HepG2 (cell line): ENCODE data around the gene EPC1.

Source experiments
- BRD4 ChIP-seq: sonication (generic); formaldehyde crosslinking; IDR thresholded peaks from 2 replicates; pipeline ENCODE4 v1.4.0; 2020; ENCODE audit warnings: missing genetic modification reagents
- CTCF ChIP-seq: sonication (generic); formaldehyde crosslinking; IDR thresholded peaks from 2 replicates; pipeline ENCODE4 v1.5.0; 2020; ENCODE audit warnings: mild to moderate bottlenecking, missing genetic modification reagents, moderate library complexity
- FOXM1 ChIP-seq: sonication (generic); formaldehyde crosslinking; IDR thresholded peaks from 2 replicates; pipeline ENCODE4 v1.5.0; 2020; ENCODE audit warnings: missing genetic modification reagents
- MXI1 ChIP-seq: IDR thresholded peaks from 3 replicates; pipeline ENCODE4 v1.6.1; 2012; ENCODE audit warnings: low read depth, low read length, inconsistent platforms, borderline replicate concordance
- NFKBIZ ChIP-seq: IDR thresholded peaks from 2 replicates; pipeline ENCODE4 v1.6.1; 2018; ENCODE audit warnings: missing genetic modification reagents, missing compliant biosample characterization
- POLR2A ChIP-seq, 2 experiments: IDR thresholded peaks; 2 replicates each; pipeline ENCODE4 v1.6.1; 2011; ENCODE audit warnings: low read depth in 2 of 2, low read length in 2 of 2, mild to moderate bottlenecking in 1 of 2, moderate library complexity in 1 of 2; ENCODE audit not compliant: insufficient read depth in 1 of 2
- SMC3 ChIP-seq: IDR thresholded peaks from 2 replicates; pipeline ENCODE4 v1.6.1; 2011; ENCODE audit warnings: low read length, improper control_type of control experiment
- YY1 ChIP-seq: IDR thresholded peaks from 2 replicates; pipeline ENCODE4 v1.6.1; 2011; ENCODE audit warnings: low read length, low read depth, moderate library complexity, mild to moderate bottlenecking; ENCODE audit not compliant: insufficient read depth, insufficient replicate concordance
- ZNF614 ChIP-seq: IDR thresholded peaks from 2 replicates; pipeline ENCODE4 v1.6.1; 2018; ENCODE audit warnings: missing biosample characterization, missing genetic modification reagents, inconsistent platforms, borderline replicate concordance
- ZNF670 ChIP-seq: sonication (generic); formaldehyde crosslinking; IDR thresholded peaks from 2 replicates; pipeline ENCODE4 v1.8.0; 2022; ENCODE audit warnings: mild to moderate bottlenecking, missing genetic modification reagents, borderline replicate concordance
- ZNF704 ChIP-seq: sonication (generic); formaldehyde crosslinking; IDR thresholded peaks from 2 replicates; pipeline ENCODE4 v1.8.1; 2023; ENCODE audit warnings: mild to moderate bottlenecking, inconsistent platforms, moderate library complexity, missing genetic modification reagents, borderline replicate concordance
- TF ChIP-seq, protein P1 (sequence below): sonication (generic); formaldehyde crosslinking; IDR thresholded peaks from 2 replicates; pipeline ENCODE4 v1.5.0; 2020; ENCODE audit warnings: missing genetic modification reagents, mild to moderate bottlenecking, borderline replicate concordance

DNA sequence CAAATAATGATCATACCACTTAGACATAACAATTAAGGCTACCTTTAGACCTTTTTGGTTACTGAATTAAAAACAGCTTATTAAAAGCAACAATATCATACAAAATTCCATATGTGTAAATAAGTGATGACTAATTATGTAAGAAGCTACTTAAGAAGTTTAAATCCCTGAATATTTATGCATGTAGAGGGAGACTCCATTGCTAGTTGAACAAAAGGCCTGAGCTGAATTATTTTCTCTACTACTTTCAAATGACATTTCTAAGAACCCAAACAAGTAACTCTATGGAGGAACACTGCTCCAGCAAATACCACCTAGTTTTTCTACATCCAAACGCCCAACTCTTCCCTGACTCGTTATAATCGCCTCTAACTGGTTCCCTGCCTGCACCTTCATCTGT is 31.5 kb downstream of the EPC1 start:
- TF ChIP-seq, protein P1, sequence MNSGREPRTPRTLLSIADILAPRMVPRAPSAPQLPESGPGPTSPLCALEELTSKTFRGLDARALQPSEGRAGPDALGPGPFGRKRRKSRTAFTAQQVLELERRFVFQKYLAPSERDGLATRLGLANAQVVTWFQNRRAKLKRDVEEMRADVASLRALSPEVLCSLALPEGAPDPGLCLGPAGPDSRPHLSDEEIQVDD (CRISPR knock-in tag): no peak
- TF ChIP-seq NFKBIZ (CRISPR knock-in tag) (no peak), ZNF704 (no peak), POLR2A (IDR thresholded peaks at IDR 0.05; ENCODE audit: insufficient read depth in 1 of 2, low read depth in 2 of 2, low read length in 2 of 2) (no peak), FOXM1 (no peak), SMC3 (no peak), ZNF670 (CRISPR knock-in tag) (no peak), MXI1 (no peak), YY1 (no peak), ZNF614 (CRISPR knock-in tag) (no peak), CTCF (no peak), BRD4 (CRISPR knock-in tag) (no peak)
